Endometrium (tissue), 2 donors: ENCODE results near the gene NMU.
"Not testable (repeated sequence)": the region's sequence is repeated elsewhere in the genome, so short reads cannot be mapped to it uniquely, and the experiment has no call there.

ENCODE experiments used
- FAIRE-seq: peaks from 2 replicates; lab custom pipeline; 2012; peaks lifted over from hg19 to GRCh38; lab: Jason Lieb, UNC
- donor health status: control.
- donor health status: control.

Gene NMU

GRCh38 chr4:55624063-55624462 is 12.0 kb downstream of the NMU start:
- not testable (repeated sequence) for FAIRE-seq

GRCh38 chr4:55618546-55619143 is 17.5 kb downstream of the NMU start:
- FAIRE-seq: no peak

- no peak for FAIRE-seq
Measured at GRCh38 chr4:55617587-55618197, 18.4 kb downstream of the NMU start.

GRCh38 chr4:55615008-55615407 is 21.1 kb downstream of the NMU start:
- FAIRE-seq: no peak

- no peak for FAIRE-seq
Measured at GRCh38 chr4:55613621-55614020, 22.5 kb downstream of the NMU start.

GRCh38 chr4:55612341-55612740 is 23.8 kb downstream of the NMU start:
- FAIRE-seq: no peak

GRCh38 chr4:55611358-55612059 is 24.6 kb downstream of the NMU start:
- no peak for FAIRE-seq

DNA sequence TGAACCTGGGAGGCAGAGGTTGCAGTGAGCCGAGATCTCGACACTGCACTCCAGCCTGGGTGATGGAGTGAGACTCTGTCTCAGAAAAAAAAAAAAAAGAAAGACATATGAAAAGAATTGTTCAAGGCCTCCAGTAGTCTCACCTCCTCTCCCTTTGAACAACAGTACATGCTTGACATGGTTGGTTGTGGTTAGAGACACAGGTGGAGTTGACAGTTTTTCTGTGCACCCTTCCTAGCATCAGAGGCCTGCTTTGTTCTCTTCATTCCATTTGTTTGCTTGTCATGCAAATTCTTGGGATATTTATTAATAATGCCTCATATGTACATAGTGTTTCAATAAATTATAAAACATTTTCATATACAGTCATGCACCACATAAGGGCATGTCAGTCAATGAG is 25.7 kb downstream of the NMU start:
- no peak for FAIRE-seq

DNA sequence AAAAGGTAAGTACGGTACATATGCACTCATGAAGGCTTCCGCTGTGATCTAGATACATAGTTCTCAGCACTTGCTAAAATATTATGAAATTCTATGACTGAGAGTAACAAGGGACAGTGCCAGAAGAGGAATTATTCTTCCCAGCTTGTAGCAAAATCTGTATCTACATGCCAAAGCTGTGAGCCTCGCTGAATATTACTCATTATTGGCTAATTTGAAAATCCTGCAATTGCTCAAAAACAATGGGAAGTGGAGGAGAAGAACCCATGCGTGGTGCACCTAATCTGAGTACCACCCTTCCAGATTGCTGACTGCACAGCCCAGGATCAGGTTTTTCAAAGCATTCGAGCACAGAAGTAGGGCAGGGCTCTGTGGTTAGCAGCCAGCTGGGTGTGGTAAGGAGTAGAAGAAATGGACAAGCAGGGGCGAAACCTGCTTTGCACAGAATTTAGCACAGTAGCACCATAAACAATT is 26.7 kb downstream of the NMU start:
- FAIRE-seq: no peak

GRCh38 chr4:55608591-55608990 is 27.5 kb downstream of the NMU start:
- no peak for FAIRE-seq

DNA sequence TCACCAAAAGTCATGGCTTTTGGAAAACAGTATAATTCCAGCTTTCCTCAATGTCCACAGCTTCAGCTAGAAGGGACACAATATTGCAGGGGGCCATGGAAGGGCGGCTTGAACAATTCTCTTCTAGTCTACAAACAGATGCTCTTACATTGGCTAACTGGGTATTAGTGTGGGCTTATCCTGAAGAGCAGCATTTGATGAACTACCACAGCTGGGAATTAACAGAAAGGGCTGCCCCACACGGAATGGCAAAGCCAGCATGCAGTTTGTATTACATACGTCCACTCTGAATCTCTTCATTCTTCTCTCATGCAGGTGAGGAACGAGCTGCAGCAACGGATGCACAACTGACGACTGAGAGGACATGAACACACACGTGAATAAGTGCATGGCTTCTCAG is 31.1 kb downstream of the NMU start:
- FAIRE-seq: no peak

GRCh38 chr4:55600640-55601039 is 35.5 kb downstream of the NMU start:
- no peak for FAIRE-seq

- FAIRE-seq: no peak
Measured at GRCh38 chr4:55598641-55599040, 37.5 kb downstream of the NMU start.

DNA sequence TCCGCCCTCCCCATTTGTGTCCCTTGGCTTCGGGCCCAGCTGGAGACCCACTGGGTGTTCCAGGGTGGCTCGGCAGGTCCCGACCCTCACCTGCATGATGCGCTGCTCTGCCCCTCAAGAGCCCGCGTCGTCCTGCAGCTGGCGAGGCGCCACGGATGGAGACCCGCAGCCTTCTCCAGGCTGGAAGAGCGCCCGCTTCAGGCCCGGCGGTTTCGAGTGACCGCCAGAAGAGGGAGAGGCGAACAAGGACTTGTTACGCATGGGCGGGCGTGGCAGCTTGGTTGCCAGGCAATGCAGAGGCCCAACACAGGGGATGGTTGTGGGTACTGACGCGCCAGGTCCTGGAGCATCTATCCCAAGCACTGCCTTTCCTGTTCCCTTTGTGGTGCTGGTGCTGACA is 44.1 kb downstream of the NMU start, which contains the start of gene PDCL2:
PDCL2 (minus strand) TSS at position 232 of the 400 bp plus-strand sequence; CDS start at position 96, 136 bp downstream.
- no peak for FAIRE-seq

GRCh38 chr4:55588160-55588559 is 47.9 kb downstream of the NMU start:
- no peak for FAIRE-seq

DNA sequence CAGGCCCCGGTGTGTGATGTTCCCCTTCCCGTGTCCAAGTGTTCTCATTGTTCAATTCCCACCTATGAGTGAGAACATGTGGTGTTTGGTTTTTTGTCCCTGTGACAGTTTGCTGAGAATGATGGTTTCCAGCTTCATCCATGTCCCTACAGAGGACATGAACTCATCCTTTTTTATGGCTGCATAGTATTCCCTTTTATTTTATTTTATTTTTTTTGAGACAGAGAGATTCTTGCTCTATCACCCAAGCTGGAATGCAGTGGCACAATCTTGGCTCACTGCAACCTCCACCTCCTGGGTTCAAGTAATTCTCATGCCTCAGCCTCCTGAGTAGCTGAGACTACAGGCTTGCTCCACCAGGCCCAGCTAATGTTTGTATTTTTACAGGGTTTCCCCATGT is 53.3 kb downstream of the NMU start:
- not testable (repeated sequence) for FAIRE-seq

DNA sequence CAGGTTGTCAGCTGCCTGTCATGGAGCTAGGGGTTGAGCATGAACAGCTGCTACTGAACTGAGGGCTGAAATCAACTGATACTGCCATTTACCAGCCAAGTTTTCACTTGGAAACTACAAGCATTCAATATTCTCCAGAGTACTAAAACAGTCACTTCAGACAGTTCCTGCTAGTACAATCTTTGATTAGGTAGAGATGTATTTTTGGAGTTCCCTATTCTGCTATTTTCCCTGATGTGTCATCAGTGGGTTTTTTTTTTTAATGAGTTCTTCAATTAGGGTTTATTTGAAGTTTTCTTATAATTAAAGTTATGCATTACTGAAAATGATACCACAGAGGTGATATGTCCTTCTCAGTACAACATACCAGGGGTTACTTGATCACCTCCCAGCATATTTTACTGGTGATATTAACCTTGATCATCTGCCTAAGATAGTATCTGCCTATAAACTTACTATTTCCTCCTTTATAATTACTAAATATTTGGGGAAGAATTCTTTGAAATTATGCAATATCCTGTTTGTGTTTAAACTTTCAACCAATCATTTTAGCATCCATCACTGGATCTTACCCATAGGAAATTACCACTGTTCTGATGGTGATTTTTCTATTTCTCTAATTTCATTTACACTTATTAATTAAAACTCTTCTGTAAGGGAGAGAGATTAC is 57.6 kb downstream of the NMU start:
- FAIRE-seq: no peak

- no peak for FAIRE-seq
Measured at GRCh38 chr4:55575513-55575912, 60.6 kb downstream of the NMU start.

GRCh38 chr4:55574252-55574651 is 61.8 kb downstream of the NMU start:
- FAIRE-seq: no peak

- FAIRE-seq: no peak
Measured at GRCh38 chr4:55571806-55572205, 64.3 kb downstream of the NMU start.

- no peak for FAIRE-seq
Measured at GRCh38 chr4:55568905-55569504, 67.1 kb downstream of the NMU start.

DNA sequence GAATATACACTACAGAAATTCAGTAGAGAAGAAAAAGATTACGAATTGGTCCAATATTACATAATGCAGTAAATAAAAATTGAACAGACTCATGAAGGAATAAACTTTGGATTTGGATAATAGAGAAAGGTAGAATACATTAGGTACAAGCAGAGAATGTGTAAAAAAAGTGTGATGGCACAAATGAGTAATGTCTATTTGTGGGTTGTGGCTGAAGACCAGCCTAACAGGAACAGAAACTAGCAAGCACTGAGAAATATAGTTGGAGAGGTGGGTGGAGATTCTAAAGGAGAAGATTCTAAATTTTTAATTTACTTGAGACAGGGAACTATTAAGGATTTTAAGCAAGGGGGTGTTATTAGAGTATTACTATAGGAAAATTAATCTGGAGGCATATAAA is 74.2 kb downstream of the NMU start:
- FAIRE-seq: no peak
